RWPE1 (cell line): ENCODE results near the gene NRG4.

Experiments
- CTCF ChIA-PET: fragments of 350-600 bp; sonication (Branson Sonifier 250); formaldehyde crosslinking; extraction: SDS; loops from one replicate; lab custom pipeline; 2021; lab: Yijun Ruan, JAX
- POLR2A ChIA-PET: fragments of 400-600 bp; formaldehyde crosslinking; extraction: SDS; loops from one replicate; lab custom pipeline; 2020; ENCODE audit warnings: antibody characterized with exemption; ENCODE audit not compliant: low non-redundant PET; lab: Yijun Ruan, JAX
- DNase-seq: peaks from one replicate; pipeline ENCODE4 v3.0.0; 2012; ENCODE audit warnings: low spot score
- H3K27ac ChIP-seq: fragments of 450-650 bp; 2 replicates; pipeline ENCODE4 v1.5.1; 2017
- CTCF ChIP-seq: fragments of 450-650 bp; conservative IDR thresholded peaks from 2 replicates; pipeline ENCODE4 v1.5.1; 2017; ENCODE audit warnings: low read depth, mild to moderate bottlenecking

Gene NRG4

GRCh38 chr15:75947092-75947491 lies 65.1 kb downstream of the NRG4 start:
- H3K27ac ChIP-seq = no peak overlapping the region
- TF ChIP-seq CTCF = no peak
- POLR2A ChIA-PET = interaction anchor here (0.6 kb wide), 1 partner anchor 46 kb away, joined by 5 read pairs; no protein-coding TSS in a partner anchor
- CTCF ChIA-PET = no interaction called here
- DNase-seq = peak; percentile 82

GRCh38 chr15:75945953-75946352 lies 66.3 kb downstream of the NRG4 start:
- CTCF ChIA-PET = no interaction called here
- H3K27ac ChIP-seq = no peak overlapping the region
- DNase-seq = no peak
- POLR2A ChIA-PET = no interaction called here
- TF ChIP-seq CTCF = no peak

GRCh38 chr15:75943713-75944215 lies 68.5 kb downstream of the NRG4 start:
- DNase-seq = no peak
- POLR2A ChIA-PET = no interaction called here
- H3K27ac ChIP-seq = no peak overlapping the region
- TF ChIP-seq CTCF = no peak
- CTCF ChIA-PET = interaction anchor here (0.7 kb wide), 1 partner anchor 100 kb away, joined by 3 read pairs; the partner anchor contains the start of gene UBE2Q2

GRCh38 chr15:75943246-75943645 lies 69.0 kb downstream of the NRG4 start:
- no peak overlapping the region for H3K27ac ChIP-seq
- DNase-seq = no peak
- no peak for TF ChIP-seq CTCF
- CTCF ChIA-PET = interaction anchor here (0.7 kb wide), 1 partner anchor 100 kb away, joined by 3 read pairs; the partner anchor contains the start of gene UBE2Q2
- POLR2A ChIA-PET = no interaction called here

GRCh38 chr15:75942464-75942863 lies 69.8 kb downstream of the NRG4 start:
- TF ChIP-seq CTCF = no peak
- DNase-seq = no peak
- no peak overlapping the region for H3K27ac ChIP-seq
- CTCF ChIA-PET = interaction anchor here (0.7 kb wide), 1 partner anchor 1078 kb away, joined by 6 read pairs; no protein-coding TSS in a partner anchor
- POLR2A ChIA-PET = no interaction called here

GRCh38 chr15:75930866-75931265 lies 81.4 kb downstream of the NRG4 start:
- DNase-seq = no peak
- POLR2A ChIA-PET = no interaction called here
- no peak for TF ChIP-seq CTCF
- no peak overlapping the region for H3K27ac ChIP-seq
- CTCF ChIA-PET = no interaction called here
